ENCODE measurements around the gene INPP5F. TPM values are rescaled to one million over a fixed set of nuclear protein-coding genes. Genes with fewer than 3 reads are reported as not detected.

INPP5F gene
- total and polyA plus RNA-seq, 4 experiments from 2014 or later: 3.6 to 10.9 (median 8.0) TPM

- DNase-seq: no peak
- peaks cover 16 to 29% (median 20%) of the 10 kb centered on the region in 4 donors for H3K4me1 Mint-ChIP-seq
Observed at GRCh38 chr10:119734396-119735332, 8.8 kb downstream of the INPP5F start.

GRCh38 chr10:119735451-119735850, 9.6 kb downstream of the INPP5F start:
- no peaks in the 10 kb centered on the region for H3K27me3 Mint-ChIP-seq
- ChIA-PET CTCF (ENCODE audit: partially characterized antibody) (interaction anchor here (0.6 to 8.5 kb wide), 4 partner anchors 16 to 623 kb away, joined by 3 to 39 read pairs (median 3); no protein-coding TSS in a partner anchor), POLR2A (ENCODE audit: partially characterized antibody) (interaction anchor here (2.6 kb wide), 1 partner anchor 10 kb away, joined by 14 read pairs; the partner anchor contains the start of gene INPP5F)
- no peaks in the 10 kb centered on the region for H3K9me3 Mint-ChIP-seq
- no peak overlapping the region for H3K27ac Mint-ChIP-seq
- no peak overlapping the region for H3K27ac ChIP-seq (ENCODE audit: low read depth, low read length)
- intact Hi-C loops (cut with micrococcal nuclease): no loop called here
- H3K4me1 ChIP-seq (ENCODE audit: insufficient read depth, low read length): peaks cover 26% of the 10 kb centered on the region
- H3K27me3 ChIP-seq (ENCODE audit: insufficient read depth, low read length): no peaks in the 10 kb centered on the region
- no peak for DNase-seq
- no peak overlapping the region for H3K4me3 ChIP-seq (ENCODE audit: low read length in 2 of 2)
- H3K4me1 Mint-ChIP-seq: peaks cover 16 to 31% (median 20%) of the 10 kb centered on the region in 4 donors
- no peaks in the 10 kb centered on the region for H3K9me3 ChIP-seq (ENCODE audit: control insufficient read depth in 1 of 2, low read length in 2 of 2)
- no peaks in the 10 kb centered on the region for H3K36me3 ChIP-seq (ENCODE audit: insufficient read depth, low read length)
- H3K4me3 Mint-ChIP-seq: no peak overlapping the region
- H3K36me3 Mint-ChIP-seq: no peaks in the 10 kb centered on the region

More at GRCh38 chr10:119734396-119735332, 8.8 kb downstream of the INPP5F start:
- Mint-ChIP-seq H3K4me3 (no peak overlapping the region), H3K27me3 (no peaks in the 10 kb centered on the region), H3K36me3 (no peaks in the 10 kb centered on the region), H3K9me3 (no peaks in the 10 kb centered on the region), H3K27ac (no peak overlapping the region)
- Histone ChIP-seq H3K9me3 (ENCODE audit: control insufficient read depth in 1 of 2, low read length in 2 of 2) (no peaks in the 10 kb centered on the region), H3K4me1 (ENCODE audit: insufficient read depth, low read length) (peaks cover 25% of the 10 kb centered on the region), H3K27ac (ENCODE audit: low read depth, low read length) (no peak overlapping the region), H3K36me3 (ENCODE audit: insufficient read depth, low read length) (no peaks in the 10 kb centered on the region), H3K27me3 (ENCODE audit: insufficient read depth, low read length) (no peaks in the 10 kb centered on the region), H3K4me3 (ENCODE audit: low read length in 2 of 2) (no peak overlapping the region)
- ChIA-PET POLR2A (ENCODE audit: partially characterized antibody) (interaction anchor here (2.6 kb wide), 1 partner anchor 9 kb away, joined by 14 read pairs; the partner anchor contains the start of gene INPP5F), CTCF (ENCODE audit: partially characterized antibody) (interaction anchor here (0.6 to 8.5 kb wide), 3 partner anchors 16 to 78 kb away, joined by 3 to 39 read pairs (median 3); no protein-coding TSS in a partner anchor)
- intact Hi-C loops (cut with micrococcal nuclease): no loop called here

DNA sequence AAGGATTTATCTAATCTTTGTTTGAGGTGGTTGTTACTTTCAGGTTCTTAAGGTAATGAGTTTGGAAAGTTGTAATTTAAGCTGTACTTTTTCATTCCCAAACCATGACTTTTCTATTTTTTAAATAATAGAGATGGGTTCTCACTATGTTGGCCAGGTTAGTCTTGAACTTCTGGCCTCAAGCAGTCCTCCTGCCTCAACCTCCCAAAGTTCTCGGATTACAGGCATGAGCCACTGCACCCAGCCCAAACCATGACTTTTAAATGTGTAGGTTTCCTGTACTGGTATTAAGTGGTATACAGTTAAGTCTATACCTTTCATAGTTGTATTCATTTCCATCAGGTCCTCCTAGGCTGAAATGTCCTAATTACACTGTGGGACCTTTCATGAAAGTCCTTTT, 10.4 kb downstream of the INPP5F start:
- CTCF ChIA-PET (ENCODE audit: partially characterized antibody): interaction anchor here (1.0 to 8.5 kb wide), 3 partner anchors 15 to 123 kb away, joined by 3 to 39 read pairs (median 5); no protein-coding TSS in a partner anchor
- DNase-seq: no peak
- intact Hi-C loops (cut with micrococcal nuclease): no loop called here

GRCh38 chr10:119737039-119737663, 11.3 kb downstream of the INPP5F start:
- H3K9me3 ChIP-seq (ENCODE audit: control insufficient read depth in 1 of 2, low read length in 2 of 2): no peaks in the 10 kb centered on the region
- DNase-seq: peak in 2 of 5 donors; percentile 11 to 16
- H3K27me3 ChIP-seq (ENCODE audit: insufficient read depth, low read length): no peaks in the 10 kb centered on the region
- intact Hi-C loops (cut with micrococcal nuclease): loop anchor here (1.0 kb wide), 1 partner anchor 11 kb away; the partner anchor contains the start of gene INPP5F
- H3K4me1 ChIP-seq (ENCODE audit: insufficient read depth, low read length): peaks cover 26% of the 10 kb centered on the region
- Mint-ChIP-seq H3K36me3 (no peaks in the 10 kb centered on the region), H3K9me3 (no peaks in the 10 kb centered on the region), H3K27me3 (no peaks in the 10 kb centered on the region), H3K27ac (peak overlapping the region in 6 of 7 donors; percentile 0 to 50 (median 6)), H3K4me3 (peak overlapping the region in 4 of 8 donors; percentile 12 to 55 (median 26)), H3K4me1 (peaks cover 16 to 31% (median 20%) of the 10 kb centered on the region in 4 donors)
- H3K4me3 ChIP-seq (ENCODE audit: low read length in 2 of 2): no peak overlapping the region
- H3K27ac ChIP-seq (ENCODE audit: low read depth, low read length): no peak overlapping the region
- ChIA-PET POLR2A (ENCODE audit: partially characterized antibody) (interaction anchor here (0.7 to 2.6 kb wide), 4 partner anchors 11 to 244 kb away, joined by 4 to 22 read pairs (median 6); partner anchors contain the start of genes BAG3 and INPP5F), CTCF (ENCODE audit: partially characterized antibody) (interaction anchor here (0.8 to 8.5 kb wide), 7 partner anchors 8 to 122 kb away, joined by 3 to 39 read pairs (median 5); partner anchors contain the start of gene INPP5F)
- no peaks in the 10 kb centered on the region for H3K36me3 ChIP-seq (ENCODE audit: insufficient read depth, low read length)

More for the DNA sequence above, 10.4 kb downstream of the INPP5F start:
- Histone ChIP-seq H3K9me3 (ENCODE audit: control insufficient read depth in 1 of 2, low read length in 2 of 2) (no peaks in the 10 kb centered on the region), H3K36me3 (ENCODE audit: insufficient read depth, low read length) (no peaks in the 10 kb centered on the region), H3K4me1 (ENCODE audit: insufficient read depth, low read length) (peaks cover 26% of the 10 kb centered on the region), H3K4me3 (ENCODE audit: low read length in 2 of 2) (no peak overlapping the region), H3K27me3 (ENCODE audit: insufficient read depth, low read length) (no peaks in the 10 kb centered on the region), H3K27ac (ENCODE audit: low read depth, low read length) (no peak overlapping the region)
- peak overlapping the region in 1 of 7 donors; percentile 17 for H3K27ac Mint-ChIP-seq
- H3K4me3 Mint-ChIP-seq: peak overlapping the region in 1 of 8 donors; percentile 15
- peaks cover 16 to 31% (median 20%) of the 10 kb centered on the region in 4 donors for H3K4me1 Mint-ChIP-seq
- H3K9me3 Mint-ChIP-seq: no peaks in the 10 kb centered on the region
- POLR2A ChIA-PET (ENCODE audit: partially characterized antibody): interaction anchor here (2.6 kb wide), 1 partner anchor 10 kb away, joined by 14 read pairs; the partner anchor contains the start of gene INPP5F
- no peaks in the 10 kb centered on the region for H3K27me3 Mint-ChIP-seq
- H3K36me3 Mint-ChIP-seq: no peaks in the 10 kb centered on the region

DNA sequence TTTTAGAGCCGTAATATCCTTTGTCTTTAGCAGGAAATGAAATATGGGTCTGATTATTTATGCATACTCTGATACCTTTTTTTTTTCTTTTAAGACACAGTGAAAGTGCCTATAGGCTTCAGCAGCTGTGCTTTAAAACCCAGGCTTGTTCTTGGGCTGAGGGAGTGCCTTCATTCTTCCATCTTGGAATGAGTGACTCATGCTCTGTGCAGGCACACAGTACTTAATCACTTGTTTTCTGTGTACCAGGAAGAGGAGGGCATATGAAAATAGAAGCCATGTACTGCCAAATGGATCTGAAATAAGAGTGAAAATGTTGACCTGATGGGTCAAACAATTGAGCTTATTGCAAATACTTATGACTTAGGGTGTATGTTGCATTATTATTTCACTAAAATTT, 12.0 kb downstream of the INPP5F start:
- ChIA-PET POLR2A (ENCODE audit: partially characterized antibody) (interaction anchor here (0.6 to 2.6 kb wide), 5 partner anchors 8 to 244 kb away, joined by 3 to 22 read pairs (median 5); partner anchors contain the start of genes BAG3 and INPP5F), CTCF (ENCODE audit: partially characterized antibody) (interaction anchor here (1.1 to 8.5 kb wide), 6 partner anchors 10 to 122 kb away, joined by 3 to 39 read pairs (median 6); partner anchors contain the start of gene INPP5F)
- peaks cover 16 to 31% (median 20%) of the 10 kb centered on the region in 4 donors for H3K4me1 Mint-ChIP-seq
- no peaks in the 10 kb centered on the region for H3K27me3 ChIP-seq (ENCODE audit: insufficient read depth, low read length)
- no peaks in the 10 kb centered on the region for H3K36me3 ChIP-seq (ENCODE audit: insufficient read depth, low read length)
- peak overlapping the region in 6 of 8 donors; percentile 7 to 53 (median 43) for H3K4me3 Mint-ChIP-seq
- H3K36me3 Mint-ChIP-seq: no peaks in the 10 kb centered on the region
- H3K27ac ChIP-seq (ENCODE audit: low read depth, low read length): no peak overlapping the region
- H3K9me3 ChIP-seq (ENCODE audit: control insufficient read depth in 1 of 2, low read length in 2 of 2): no peaks in the 10 kb centered on the region
- H3K4me1 ChIP-seq (ENCODE audit: insufficient read depth, low read length): peaks cover 26% of the 10 kb centered on the region
- H3K27ac Mint-ChIP-seq: peak overlapping the region in 5 of 7 donors; percentile 1 to 81 (median 64)
- DNase-seq: no peak
- no peaks in the 10 kb centered on the region for H3K27me3 Mint-ChIP-seq
- intact Hi-C loops (cut with micrococcal nuclease): loop anchor here (1.0 kb wide), 1 partner anchor 12 kb away; the partner anchor contains the start of gene INPP5F
- no peaks in the 10 kb centered on the region for H3K9me3 Mint-ChIP-seq
- H3K4me3 ChIP-seq (ENCODE audit: low read length in 2 of 2): no peak overlapping the region

- ChIA-PET CTCF (ENCODE audit: partially characterized antibody) (interaction anchor here (8.5 kb wide), 1 partner anchor 12 kb away, joined by 39 read pairs; no protein-coding TSS in a partner anchor), POLR2A (ENCODE audit: partially characterized antibody) (interaction anchor here (2.6 kb wide), 1 partner anchor 13 kb away, joined by 22 read pairs; the partner anchor contains the start of gene INPP5F)
- intact Hi-C loops (cut with micrococcal nuclease): no loop called here
Observed at GRCh38 chr10:119738962-119739361, 13.1 kb downstream of the INPP5F start.

More at GRCh38 chr10:119738962-119739361, 13.1 kb downstream of the INPP5F start:
- no peaks in the 10 kb centered on the region for H3K27me3 ChIP-seq (ENCODE audit: insufficient read depth, low read length)
- Mint-ChIP-seq H3K36me3 (no peaks in the 10 kb centered on the region), H3K4me1 (peaks cover 17 to 24% (median 20%) of the 10 kb centered on the region in 4 donors), H3K4me3 (no peak overlapping the region), H3K9me3 (no peaks in the 10 kb centered on the region), H3K27me3 (no peaks in the 10 kb centered on the region), H3K27ac (peak overlapping the region in 1 of 7 donors; percentile 43)
- no peak overlapping the region for H3K27ac ChIP-seq (ENCODE audit: low read depth, low read length)
- no peak for DNase-seq
- no peaks in the 10 kb centered on the region for H3K36me3 ChIP-seq (ENCODE audit: insufficient read depth, low read length)
- peaks cover 26% of the 10 kb centered on the region for H3K4me1 ChIP-seq (ENCODE audit: insufficient read depth, low read length)
- H3K4me3 ChIP-seq (ENCODE audit: low read length in 2 of 2): no peak overlapping the region
- H3K9me3 ChIP-seq (ENCODE audit: control insufficient read depth in 1 of 2, low read length in 2 of 2): no peaks in the 10 kb centered on the region
